HepG2 (cell line): ENCODE measurements around the gene LPO. TPM values are rescaled to one million over a fixed set of nuclear protein-coding genes. Genes with fewer than 3 reads are reported as not detected.

Experiments
- ADNP ChIP-seq: sonication (generic); formaldehyde crosslinking; IDR thresholded peaks from 2 replicates; pipeline ENCODE4 v1.4.0; 2020; ENCODE audit warnings: missing genetic modification reagents
- CREB3 ChIP-seq: sonication (generic); formaldehyde crosslinking; IDR thresholded peaks from 2 replicates; pipeline ENCODE4 v1.5.0; 2020; ENCODE audit warnings: missing genetic modification reagents
- FLYWCH1 ChIP-seq: sonication (generic); formaldehyde crosslinking; IDR thresholded peaks from 2 replicates; pipeline ENCODE4 v1.8.1; 2023; ENCODE audit warnings: mild to moderate bottlenecking, missing genetic modification reagents
- FOSL2 ChIP-seq: sonication (generic); formaldehyde crosslinking; IDR thresholded peaks from 2 replicates; pipeline ENCODE4 v1.4.0; 2020; ENCODE audit warnings: missing genetic modification reagents
- FOXP4 ChIP-seq: sonication (generic); formaldehyde crosslinking; IDR thresholded peaks from 2 replicates; pipeline ENCODE4 v1.4.0; 2020; ENCODE audit warnings: missing genetic modification reagents
- GTF3A ChIP-seq: sonication (generic); formaldehyde crosslinking; conservative IDR thresholded peaks from 2 replicates; pipeline ENCODE4 v1.4.0; 2020; ENCODE audit warnings: mild to moderate bottlenecking, missing genetic modification reagents
- HMGXB4 ChIP-seq, 2 experiments: sonication (generic) in 1 of 2; formaldehyde crosslinking in 1 of 2; IDR thresholded peaks; 2 replicates each; pipeline versions ENCODE4 v1.4.0 to v1.6.1; 2018 to 2020; ENCODE audit warnings: missing genetic modification reagents in 2 of 2, borderline replicate concordance in 1 of 2, low read depth in 1 of 2, mild to moderate bottlenecking in 1 of 2, missing biosample characterization in 1 of 2
- MATR3 ChIP-seq: sonication (generic); formaldehyde crosslinking; IDR thresholded peaks from 2 replicates; pipeline ENCODE4 v1.4.0; 2020; ENCODE audit warnings: missing genetic modification reagents
- MED13 ChIP-seq: sonication (generic); formaldehyde crosslinking; IDR thresholded peaks from 2 replicates; pipeline ENCODE4 v1.5.0; 2020; ENCODE audit warnings: missing genetic modification reagents
- MTA3 ChIP-seq: sonication (generic); formaldehyde crosslinking; IDR thresholded peaks from 2 replicates; pipeline ENCODE4 v1.4.0; 2020; ENCODE audit warnings: missing genetic modification reagents
- NFYB ChIP-seq: sonication (generic); formaldehyde crosslinking; IDR thresholded peaks from 2 replicates; pipeline ENCODE4 v1.4.0; 2020; ENCODE audit warnings: missing genetic modification reagents
- NFYC ChIP-seq: IDR thresholded peaks from 2 replicates; pipeline ENCODE4 v1.6.1; 2016; ENCODE audit warnings: missing genetic modification reagents, missing compliant biosample characterization
- PHF21A ChIP-seq: sonication (generic); formaldehyde crosslinking; IDR thresholded peaks from 2 replicates; pipeline ENCODE4 v1.5.0; 2020; ENCODE audit warnings: mild to moderate bottlenecking, missing genetic modification reagents
- PHF8 ChIP-seq: sonication (generic); formaldehyde crosslinking; IDR thresholded peaks from 2 replicates; pipeline ENCODE4 v1.5.0; 2020; ENCODE audit warnings: missing genetic modification reagents
- SPEN ChIP-seq: sonication (generic); formaldehyde crosslinking; IDR thresholded peaks from 2 replicates; pipeline ENCODE4 v1.5.1; 2020; ENCODE audit warnings: low read depth, mild to moderate bottlenecking, missing genetic modification reagents
- ZNF180 ChIP-seq: sonication (generic); formaldehyde crosslinking; IDR thresholded peaks from 2 replicates; pipeline ENCODE4 v1.4.0; 2020; ENCODE audit warnings: low read depth, missing genetic modification reagents, borderline replicate concordance
- ZNF281 ChIP-seq: sonication (generic); formaldehyde crosslinking; IDR thresholded peaks from 2 replicates; pipeline ENCODE4 v1.4.0; 2020; ENCODE audit warnings: missing genetic modification reagents, borderline replicate concordance
- ZNF552 ChIP-seq: sonication (generic); formaldehyde crosslinking; IDR thresholded peaks from 2 replicates; pipeline ENCODE4 v1.9.0; 2022; ENCODE audit warnings: missing genetic modification reagents, mild to moderate bottlenecking, borderline replicate concordance
- ZNF670 ChIP-seq: sonication (generic); formaldehyde crosslinking; IDR thresholded peaks from 2 replicates; pipeline ENCODE4 v1.8.0; 2022; ENCODE audit warnings: mild to moderate bottlenecking, missing genetic modification reagents, borderline replicate concordance
- ZNF747 ChIP-seq: sonication (generic); formaldehyde crosslinking; IDR thresholded peaks from 2 replicates; pipeline ENCODE4 v1.8.1; 2023; ENCODE audit warnings: missing genetic modification reagents, mild to moderate bottlenecking, borderline replicate concordance
- ZSCAN12 ChIP-seq: sonication (generic); formaldehyde crosslinking; IDR thresholded peaks from 2 replicates; pipeline ENCODE4 v1.9.0; 2021; ENCODE audit warnings: mild to moderate bottlenecking, missing genetic modification reagents
- ZSCAN25 ChIP-seq: sonication (generic); formaldehyde crosslinking; IDR thresholded peaks from 2 replicates; pipeline ENCODE4 v1.8.0; 2022; ENCODE audit warnings: mild to moderate bottlenecking, missing genetic modification reagents
- polyA plus RNA-seq, 8 experiments: library from polyadenylated mRNA; depleted of rRNA in 3 of 8; stranded (reverse) in 7 of 8; unstranded in 1 of 8; fragments of >200 nt; fragmentation: Illumina TruSeq in 4 of 8; extraction: Trizol in 4 of 8; gene quantifications; 2 replicates each; pipeline versions ENCODE4 v1.2.1 to v1.2.3, GENCODE V29; 2011 to 2016; ENCODE audit warnings: low read depth in 4 of 8, missing spikeins in 1 of 8, mixed read lengths in 1 of 8; ENCODE audit not compliant: insufficient read depth in 1 of 8
- total RNA-seq, 5 experiments: library from RNA; depleted of rRNA; stranded (reverse); fragments of >200 nt; fragmentation: Illumina TruSeq; extraction: Trizol; gene quantifications; 2 replicates each; pipeline ENCODE4 v1.2.3, GENCODE V29; 2016; ENCODE audit warnings: low read depth in 1 of 5

LPO gene
- total and polyA plus RNA-seq, 2 of the 13 experiments (the other 11 are each of a cell fraction or from before 2014, with no cell fraction given): not detected

- no peak for TF ChIP-seq PHF21A (CRISPR knock-in tag)
- no peak; the same call in 1 of the 2 replicates for TF ChIP-seq ZNF180 (CRISPR knock-in tag)
- no peak for TF ChIP-seq ADNP (CRISPR knock-in tag)
- TF ChIP-seq SPEN (CRISPR knock-in tag): peak; percentile 50; the same call in 1 of the 2 replicates
- TF ChIP-seq ZSCAN25: peak; percentile 83
- TF ChIP-seq ZNF552 (CRISPR knock-in tag): peak; percentile 79; the same call in 1 of the 2 replicates
- no peak for TF ChIP-seq GTF3A (CRISPR knock-in tag)
- TF ChIP-seq MED13 (CRISPR knock-in tag): peak; percentile 78
- TF ChIP-seq MATR3 (CRISPR knock-in tag): no peak
- TF ChIP-seq HMGXB4 (CRISPR knock-in tag; IDR thresholded peaks at IDR 0.05; ENCODE audit: borderline replicate concordance in 1 of 2, low read depth in 1 of 2): peak; percentile 38 to 47; a peak in 1 of 4 replicates
- TF ChIP-seq MTA3 (CRISPR knock-in tag): no peak
- no peak for TF ChIP-seq ZSCAN12 (CRISPR knock-in tag)
- peak; percentile 47; the same call in 1 of the 2 replicates for TF ChIP-seq FOXP4 (CRISPR knock-in tag)
- TF ChIP-seq ZNF281 (CRISPR knock-in tag): 0 out of 2 replicates have a peak, but pooled peaks have one; percentile 26
- no peak for TF ChIP-seq NFYC (CRISPR knock-in tag)
- no peak for TF ChIP-seq PHF8 (CRISPR knock-in tag)
- TF ChIP-seq CREB3 (CRISPR knock-in tag): 0 out of 2 replicates have a peak, but pooled peaks have one; percentile 85
- peak; percentile 35; the same call in 1 of the 2 replicates for TF ChIP-seq FOSL2
- TF ChIP-seq FLYWCH1 (CRISPR knock-in tag): no peak
- peak; percentile 87 for TF ChIP-seq ZNF747
- peak; percentile 6; the same call in 1 of the 2 replicates for TF ChIP-seq NFYB (CRISPR knock-in tag)
- no peak for TF ChIP-seq ZNF670 (CRISPR knock-in tag)
These were observed 11.1 kb downstream of the LPO start (continued) for GRCh38 chr17:58249270-58250133.
